H1 (cell line): Measurements from ENCODE around the gene ZNF521. TPM values are rescaled to one million over a fixed set of nuclear protein-coding genes. Genes with fewer than 3 reads are reported as not detected.

ENCODE experiments used
- ASH2L ChIP-seq: fragments of 200-600, 300-600 bp; sonication (generic); IDR thresholded peaks from one replicate; pipeline ENCODE4 v1.7.1; 2017; ENCODE audit warnings: low read length
- EZH2 ChIP-seq: fragments of 200-600 bp; sonication (generic); IDR thresholded peaks from 2 replicates; pipeline ENCODE4 v1.7.1; 2012; ENCODE audit warnings: low read depth, mild to moderate bottlenecking, moderate library complexity, low read length, inconsistent platforms; ENCODE audit not compliant: severe bottlenecking
- GTF2F1 ChIP-seq: IDR thresholded peaks from 2 replicates; pipeline ENCODE4 v1.6.1; 2012; ENCODE audit warnings: low read depth, low read length, improper control_type of control experiment, borderline replicate concordance
- MAFK ChIP-seq: IDR thresholded peaks from 2 replicates; pipeline ENCODE4 v1.6.1; 2012; ENCODE audit warnings: low read depth, mild to moderate bottlenecking, improper control_type of control experiment, low read length
- POU5F1 ChIP-seq: IDR thresholded peaks from 2 replicates; pipeline ENCODE4 v1.6.1; 2011; ENCODE audit warnings: low read depth, mild to moderate bottlenecking, low read length, moderate library complexity
- SUZ12 ChIP-seq: fragments of 200-600 bp; sonication (generic); IDR thresholded peaks from 2 replicates; pipeline ENCODE4 v1.6.1; 2012; ENCODE audit warnings: mild to moderate bottlenecking, inconsistent platforms, low read length, moderate library complexity, mixed read lengths
- TCF12 ChIP-seq: IDR thresholded peaks from 2 replicates; pipeline ENCODE4 v1.6.1; 2011; ENCODE audit warnings: low read depth, mild to moderate bottlenecking, low read length
- polyA plus RNA-seq, 7 experiments: library from polyadenylated mRNA; depleted of rRNA in 3 of 7; stranded (reverse) in 5 of 7; unstranded in 2 of 7; fragments of >200 nt in 5 of 7; fragments of 200-250 nt in 2 of 7; gene quantifications; 1 replicate in 5 of 7; 2 replicates in 1 of 7; 4 replicates in 1 of 7; pipeline versions ENCODE4 v1.2.1 to v1.2.3, GENCODE V29; 2011 to 2013; ENCODE audit warnings: missing spikeins in 2 of 7, mixed read lengths in 2 of 7
- total RNA-seq: library from RNA; stranded (reverse); fragmentation: NEBNext Ultra II Directional; extraction: Animal tissue kit (Norgen Biotek cat#: 25700); gene quantifications from 2 replicates; pipeline ENCODE4 v1.2.1, GENCODE V29; 2021
- TF ChIP-seq, protein P1 (sequence below): fragments of 300-600 bp; sonication (generic); IDR thresholded peaks from 2 replicates; pipeline ENCODE4 v1.7.1; 2012; ENCODE audit warnings: low read length, moderate library complexity, mild to moderate bottlenecking, inconsistent platforms; ENCODE audit not compliant: insufficient replicate concordance

Gene ZNF521
- total and polyA plus RNA-seq, 2 of the 8 experiments (the other 6 are each of a cell fraction or from before 2014, with no cell fraction given), result 9.5 to 15.8 TPM

- TF ChIP-seq, protein P1, sequence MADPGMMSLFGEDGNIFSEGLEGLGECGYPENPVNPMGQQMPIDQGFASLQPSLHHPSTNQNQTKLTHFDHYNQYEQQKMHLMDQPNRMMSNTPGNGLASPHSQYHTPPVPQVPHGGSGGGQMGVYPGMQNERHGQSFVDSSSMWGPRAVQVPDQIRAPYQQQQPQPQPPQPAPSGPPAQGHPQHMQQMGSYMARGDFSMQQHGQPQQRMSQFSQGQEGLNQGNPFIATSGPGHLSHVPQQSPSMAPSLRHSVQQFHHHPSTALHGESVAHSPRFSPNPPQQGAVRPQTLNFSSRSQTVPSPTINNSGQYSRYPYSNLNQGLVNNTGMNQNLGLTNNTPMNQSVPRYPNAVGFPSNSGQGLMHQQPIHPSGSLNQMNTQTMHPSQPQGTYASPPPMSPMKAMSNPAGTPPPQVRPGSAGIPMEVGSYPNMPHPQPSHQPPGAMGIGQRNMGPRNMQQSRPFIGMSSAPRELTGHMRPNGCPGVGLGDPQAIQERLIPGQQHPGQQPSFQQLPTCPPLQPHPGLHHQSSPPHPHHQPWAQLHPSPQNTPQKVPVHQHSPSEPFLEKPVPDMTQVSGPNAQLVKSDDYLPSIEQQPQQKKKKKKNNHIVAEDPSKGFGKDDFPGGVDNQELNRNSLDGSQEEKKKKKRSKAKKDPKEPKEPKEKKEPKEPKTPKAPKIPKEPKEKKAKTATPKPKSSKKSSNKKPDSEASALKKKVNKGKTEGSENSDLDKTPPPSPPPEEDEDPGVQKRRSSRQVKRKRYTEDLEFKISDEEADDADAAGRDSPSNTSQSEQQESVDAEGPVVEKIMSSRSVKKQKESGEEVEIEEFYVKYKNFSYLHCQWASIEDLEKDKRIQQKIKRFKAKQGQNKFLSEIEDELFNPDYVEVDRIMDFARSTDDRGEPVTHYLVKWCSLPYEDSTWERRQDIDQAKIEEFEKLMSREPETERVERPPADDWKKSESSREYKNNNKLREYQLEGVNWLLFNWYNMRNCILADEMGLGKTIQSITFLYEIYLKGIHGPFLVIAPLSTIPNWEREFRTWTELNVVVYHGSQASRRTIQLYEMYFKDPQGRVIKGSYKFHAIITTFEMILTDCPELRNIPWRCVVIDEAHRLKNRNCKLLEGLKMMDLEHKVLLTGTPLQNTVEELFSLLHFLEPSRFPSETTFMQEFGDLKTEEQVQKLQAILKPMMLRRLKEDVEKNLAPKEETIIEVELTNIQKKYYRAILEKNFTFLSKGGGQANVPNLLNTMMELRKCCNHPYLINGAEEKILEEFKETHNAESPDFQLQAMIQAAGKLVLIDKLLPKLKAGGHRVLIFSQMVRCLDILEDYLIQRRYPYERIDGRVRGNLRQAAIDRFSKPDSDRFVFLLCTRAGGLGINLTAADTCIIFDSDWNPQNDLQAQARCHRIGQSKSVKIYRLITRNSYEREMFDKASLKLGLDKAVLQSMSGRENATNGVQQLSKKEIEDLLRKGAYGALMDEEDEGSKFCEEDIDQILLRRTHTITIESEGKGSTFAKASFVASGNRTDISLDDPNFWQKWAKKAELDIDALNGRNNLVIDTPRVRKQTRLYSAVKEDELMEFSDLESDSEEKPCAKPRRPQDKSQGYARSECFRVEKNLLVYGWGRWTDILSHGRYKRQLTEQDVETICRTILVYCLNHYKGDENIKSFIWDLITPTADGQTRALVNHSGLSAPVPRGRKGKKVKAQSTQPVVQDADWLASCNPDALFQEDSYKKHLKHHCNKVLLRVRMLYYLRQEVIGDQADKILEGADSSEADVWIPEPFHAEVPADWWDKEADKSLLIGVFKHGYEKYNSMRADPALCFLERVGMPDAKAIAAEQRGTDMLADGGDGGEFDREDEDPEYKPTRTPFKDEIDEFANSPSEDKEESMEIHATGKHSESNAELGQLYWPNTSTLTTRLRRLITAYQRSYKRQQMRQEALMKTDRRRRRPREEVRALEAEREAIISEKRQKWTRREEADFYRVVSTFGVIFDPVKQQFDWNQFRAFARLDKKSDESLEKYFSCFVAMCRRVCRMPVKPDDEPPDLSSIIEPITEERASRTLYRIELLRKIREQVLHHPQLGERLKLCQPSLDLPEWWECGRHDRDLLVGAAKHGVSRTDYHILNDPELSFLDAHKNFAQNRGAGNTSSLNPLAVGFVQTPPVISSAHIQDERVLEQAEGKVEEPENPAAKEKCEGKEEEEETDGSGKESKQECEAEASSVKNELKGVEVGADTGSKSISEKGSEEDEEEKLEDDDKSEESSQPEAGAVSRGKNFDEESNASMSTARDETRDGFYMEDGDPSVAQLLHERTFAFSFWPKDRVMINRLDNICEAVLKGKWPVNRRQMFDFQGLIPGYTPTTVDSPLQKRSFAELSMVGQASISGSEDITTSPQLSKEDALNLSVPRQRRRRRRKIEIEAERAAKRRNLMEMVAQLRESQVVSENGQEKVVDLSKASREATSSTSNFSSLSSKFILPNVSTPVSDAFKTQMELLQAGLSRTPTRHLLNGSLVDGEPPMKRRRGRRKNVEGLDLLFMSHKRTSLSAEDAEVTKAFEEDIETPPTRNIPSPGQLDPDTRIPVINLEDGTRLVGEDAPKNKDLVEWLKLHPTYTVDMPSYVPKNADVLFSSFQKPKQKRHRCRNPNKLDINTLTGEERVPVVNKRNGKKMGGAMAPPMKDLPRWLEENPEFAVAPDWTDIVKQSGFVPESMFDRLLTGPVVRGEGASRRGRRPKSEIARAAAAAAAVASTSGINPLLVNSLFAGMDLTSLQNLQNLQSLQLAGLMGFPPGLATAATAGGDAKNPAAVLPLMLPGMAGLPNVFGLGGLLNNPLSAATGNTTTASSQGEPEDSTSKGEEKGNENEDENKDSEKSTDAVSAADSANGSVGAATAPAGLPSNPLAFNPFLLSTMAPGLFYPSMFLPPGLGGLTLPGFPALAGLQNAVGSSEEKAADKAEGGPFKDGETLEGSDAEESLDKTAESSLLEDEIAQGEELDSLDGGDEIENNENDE, result no peak
- TF ChIP-seq ASH2L (no peak), POU5F1 (no peak), SUZ12 (no peak), EZH2 (no peak), MAFK (no peak), GTF2F1 (no peak), TCF12 (no peak)
Measured at GRCh38 chr18:25279961-25280360, 72.0 kb downstream of the ZNF521 start (continued).
